HepG2 (cell line): ENCODE data around the gene KRT81. TPM values are rescaled to one million over a fixed set of nuclear protein-coding genes. Genes with fewer than 3 reads are reported as not detected.

Experiments
- polyA plus RNA-seq, 8 experiments: library from polyadenylated mRNA; depleted of rRNA in 3 of 8; stranded (reverse) in 7 of 8; unstranded in 1 of 8; fragments of >200 nt; fragmentation: Illumina TruSeq in 4 of 8; extraction: Trizol in 4 of 8; gene quantifications; 2 replicates each; pipeline versions ENCODE4 v1.2.1 to v1.2.3, GENCODE V29; 2011 to 2016; ENCODE audit warnings: low read depth in 4 of 8, missing spikeins in 1 of 8, mixed read lengths in 1 of 8; ENCODE audit not compliant: insufficient read depth in 1 of 8
- total RNA-seq, 5 experiments: library from RNA; depleted of rRNA; stranded (reverse); fragments of >200 nt; fragmentation: Illumina TruSeq; extraction: Trizol; gene quantifications; 2 replicates each; pipeline ENCODE4 v1.2.3, GENCODE V29; 2016; ENCODE audit warnings: low read depth in 1 of 5

Gene KRT81
- total and polyA plus RNA-seq, 2 of the 13 experiments (the other 11 are each of a cell fraction or from before 2014, with no cell fraction given): not detected

Other genes with a start within 250 kb of the KRT81 start
- gene NR4A1, start 240.1 kb downstream of the KRT81 start, total RNA-seq (2016; rRNA removed; fragmentation: Illumina TruSeq; extraction: Trizol): 4.6 and 5.7 TPM in 2 replicates
- gene NR4A1, start 240.1 kb downstream of the KRT81 start, polyA plus RNA-seq (2011; rRNA removed): 15.2 and 16.5 TPM in 2 replicates
- 66.7 and 67.7 TPM in 2 replicates for gene ATG101, start 221.6 kb downstream of the KRT81 start, total RNA-seq (2016; rRNA removed; fragmentation: Illumina TruSeq; extraction: Trizol)
- gene ATG101, start 221.6 kb downstream of the KRT81 start, polyA plus RNA-seq (2011; rRNA removed): 58.2 and 60.2 TPM in 2 replicates
- not detected in 2 replicates for gene SMIM41, start 211.8 kb downstream of the KRT81 start, total RNA-seq (2016; rRNA removed; fragmentation: Illumina TruSeq; extraction: Trizol)
- 0.07 TPM in 1 of 2 replicates, not detected in the other for gene SMIM41, start 211.8 kb downstream of the KRT81 start, polyA plus RNA-seq (2011; rRNA removed)
- gene KRT80, start 99.5 kb downstream of the KRT81 start, total RNA-seq (2016; rRNA removed; fragmentation: Illumina TruSeq; extraction: Trizol): 0.27 and 0.58 TPM in 2 replicates
- 0.53 and 0.76 TPM in 2 replicates for gene KRT80, start 99.5 kb downstream of the KRT81 start, polyA plus RNA-seq (2011; rRNA removed)
- not detected in 2 replicates for gene KRT7, start 58.3 kb downstream of the KRT81 start, total RNA-seq (2016; rRNA removed; fragmentation: Illumina TruSeq; extraction: Trizol)
- 0.83 TPM in 1 of 2 replicates, not detected in the other for gene KRT7, start 58.3 kb downstream of the KRT81 start, polyA plus RNA-seq (2011; rRNA removed)
- gene KRT86, start 16.9 kb downstream of the KRT81 start, total RNA-seq (2016; rRNA removed; fragmentation: Illumina TruSeq; extraction: Trizol): not detected in 2 replicates
- not detected in 2 replicates for gene KRT86, start 16.9 kb downstream of the KRT81 start, polyA plus RNA-seq (2011; rRNA removed)
- not detected in 2 replicates for gene KRT83, start 29.9 kb upstream of the KRT81 start, total RNA-seq (2016; rRNA removed; fragmentation: Illumina TruSeq; extraction: Trizol)
- not detected in 2 replicates for gene KRT83, start 29.9 kb upstream of the KRT81 start, polyA plus RNA-seq (2011; rRNA removed)
- not detected in 2 replicates for gene KRT85, start 75.9 kb upstream of the KRT81 start, total RNA-seq (2016; rRNA removed; fragmentation: Illumina TruSeq; extraction: Trizol)
- gene KRT85, start 75.9 kb upstream of the KRT81 start, polyA plus RNA-seq (2011; rRNA removed): not detected in 2 replicates
- gene KRT84, start 94.1 kb upstream of the KRT81 start, total RNA-seq (2016; rRNA removed; fragmentation: Illumina TruSeq; extraction: Trizol): not detected in 2 replicates
- not detected in 2 replicates for gene KRT84, start 94.1 kb upstream of the KRT81 start, polyA plus RNA-seq (2011; rRNA removed)
- not detected in 2 replicates for gene KRT82, start 114.8 kb upstream of the KRT81 start, total RNA-seq (2016; rRNA removed; fragmentation: Illumina TruSeq; extraction: Trizol)
- not detected in 2 replicates for gene KRT82, start 114.8 kb upstream of the KRT81 start, polyA plus RNA-seq (2011; rRNA removed)
- gene KRT75, start 142.8 kb upstream of the KRT81 start, total RNA-seq (2016; rRNA removed; fragmentation: Illumina TruSeq; extraction: Trizol): not detected in 2 replicates
- gene KRT75, start 142.8 kb upstream of the KRT81 start, polyA plus RNA-seq (2011; rRNA removed): not detected in 2 replicates
- gene KRT6B, start 160.6 kb upstream of the KRT81 start, total RNA-seq (2016; rRNA removed; fragmentation: Illumina TruSeq; extraction: Trizol): not detected in 2 replicates
- 0.07 TPM in 1 of 2 replicates, not detected in the other for gene KRT6B, start 160.6 kb upstream of the KRT81 start, polyA plus RNA-seq (2011; rRNA removed)
- gene KRT6C, start 182.3 kb upstream of the KRT81 start, total RNA-seq (2016; rRNA removed; fragmentation: Illumina TruSeq; extraction: Trizol): not detected in 2 replicates
- gene KRT6C, start 182.3 kb upstream of the KRT81 start, polyA plus RNA-seq (2011; rRNA removed): 0.03 TPM in 1 of 2 replicates, not detected in the other
- not detected in 2 replicates for gene KRT6A, start 201.7 kb upstream of the KRT81 start, total RNA-seq (2016; rRNA removed; fragmentation: Illumina TruSeq; extraction: Trizol)
- gene KRT6A, start 201.7 kb upstream of the KRT81 start, polyA plus RNA-seq (2011; rRNA removed): 0.13 TPM in 2 replicates
- not detected in 2 replicates for gene KRT5, start 228.9 kb upstream of the KRT81 start, total RNA-seq (2016; rRNA removed; fragmentation: Illumina TruSeq; extraction: Trizol)
- 0.08 and 0.29 TPM in 2 replicates for gene KRT5, start 228.9 kb upstream of the KRT81 start, polyA plus RNA-seq (2011; rRNA removed)